ENCODE results near the gene CA14. TPM values are rescaled to one million over a fixed set of nuclear protein-coding genes. Genes with fewer than 3 reads are reported as not detected.
"Not testable (repeated sequence)": the region's sequence is repeated elsewhere in the genome, so short reads cannot be mapped to it uniquely, and the experiment has no call there.

Gene CA14
- polyA plus RNA-seq, 1 of the 3 experiments (the other 2 are of a cell fraction), result 0.08 TPM

- Histone ChIP-seq H3K27me3 (ENCODE audit: insufficient read depth) (no peaks in the 10 kb centered on the region), H4K20me1 (ENCODE audit: insufficient read depth) (no peaks in the 10 kb centered on the region), H3K9me3 (no peaks in the 10 kb centered on the region), H3K9me2 (no peaks in the 10 kb centered on the region), H3K9ac (peak overlapping the region; percentile 76), H3K27ac (ENCODE audit: low read depth in 2 of 2, low read length in 1 of 2) (peak overlapping the region; percentile 71 to 93), H3K4me1 (ENCODE audit: control insufficient read depth in 1 of 2, insufficient read depth in 2 of 2, low read depth in 1 of 2, low read length in 1 of 2) (peaks cover 0 to 5% of the 10 kb centered on the region in 2 experiments; a peak in 2 of 4 replicates), H3K36me3 (replicated peaks in 1 of 2; ENCODE audit: control insufficient read depth in 1 of 2, insufficient read depth in 2 of 2, low read length in 1 of 2) (no peaks in the 10 kb centered on the region), H3K79me2 (ENCODE audit: insufficient read depth) (peaks cover 42% of the 10 kb centered on the region), H3F3A (replicated peaks; ENCODE audit: insufficient read depth) (peaks cover 23% of the 10 kb centered on the region), H3K4me2 (peak overlapping the region; percentile 75), H2AFZ (ENCODE audit: low read depth) (peak overlapping the region; percentile 86), H3K4me3 (ENCODE audit: low read depth in 2 of 2, low read length in 1 of 2) (peak overlapping the region; percentile 69 to 78)
- DNase-seq, result peak; percentile 72
- WGBS (ENCODE audit: low lambda C conversion rate), result 31% methylated on average over 10 of the region's 10 CpGs
- ChIA-PET CTCF (interaction anchor here (0.6 to 1.5 kb wide), 4 partner anchors 19 to 296 kb away, joined by 3 to 6 read pairs (median 3); no protein-coding TSS in a partner anchor), POLR2A (interaction anchor here (1.2 kb wide), 1 partner anchor 20 kb away, joined by 4 read pairs; no protein-coding TSS in a partner anchor)
- TF ChIP-seq FOXM1 (IDR thresholded peaks at IDR 0.05; ENCODE audit: low read depth), result no peak
- peak; percentile 46 for TF ChIP-seq RAD21 (IDR thresholded peaks at IDR 0.05; ENCODE audit: low read length)
Observed at GRCh38 chr1:150236614-150237100, 20.9 kb upstream of the CA14 start.

- H4K20me1 ChIP-seq (ENCODE audit: insufficient read depth); H3K9me2 ChIP-seq; H3K27me3 ChIP-seq (ENCODE audit: insufficient read depth); H3K4me2 ChIP-seq; H3K4me1 ChIP-seq (ENCODE audit: control insufficient read depth in 1 of 2, insufficient read depth in 2 of 2, low read depth in 1 of 2, low read length in 1 of 2); H3K36me3 ChIP-seq (replicated peaks in 1 of 2; ENCODE audit: control insufficient read depth in 1 of 2, insufficient read depth in 2 of 2, low read length in 1 of 2); H3K4me3 ChIP-seq (ENCODE audit: low read depth in 2 of 2, low read length in 1 of 2); DNase-seq; H3K9me3 ChIP-seq: not testable (repeated sequence)
- H3K9ac ChIP-seq, result peak overlapping the region; percentile 76; the same call in 1 of the 2 replicates
- H3F3A ChIP-seq (replicated peaks; ENCODE audit: insufficient read depth), result peaks cover 23% of the 10 kb centered on the region
- peak overlapping the region; percentile 71 to 93 for H3K27ac ChIP-seq (ENCODE audit: low read depth in 2 of 2, low read length in 1 of 2)
- CTCF ChIA-PET, result interaction anchor here (0.6 to 1.5 kb wide), 3 partner anchors 19 to 295 kb away, joined by 3 to 6 read pairs (median 3); no protein-coding TSS in a partner anchor
- WGBS (ENCODE audit: low lambda C conversion rate), result 89% methylated on average over 13 of the region's 13 CpGs
- POLR2A ChIA-PET, result interaction anchor here (1.2 kb wide), 1 partner anchor 19 kb away, joined by 4 read pairs; no protein-coding TSS in a partner anchor
- H2AFZ ChIP-seq (ENCODE audit: low read depth), result peak overlapping the region; percentile 86
- peaks cover 37% of the 10 kb centered on the region for H3K79me2 ChIP-seq (ENCODE audit: insufficient read depth)
Observed at GRCh38 chr1:150237176-150237575, 20.4 kb upstream of the CA14 start.

- Histone ChIP-seq H3K4me1 (ENCODE audit: control insufficient read depth in 1 of 2, insufficient read depth in 2 of 2, low read depth in 1 of 2, low read length in 1 of 2) (peaks cover 0 to 5% of the 10 kb centered on the region in 2 experiments; a peak in 2 of 4 replicates), H3K27ac (ENCODE audit: low read depth in 2 of 2, low read length in 1 of 2) (no peak overlapping the region), H4K20me1 (ENCODE audit: insufficient read depth) (no peaks in the 10 kb centered on the region), H3K4me2 (no peak overlapping the region), H3K9me3 (no peaks in the 10 kb centered on the region), H3K36me3 (replicated peaks in 1 of 2; ENCODE audit: control insufficient read depth in 1 of 2, insufficient read depth in 2 of 2, low read length in 1 of 2) (no peaks in the 10 kb centered on the region), H3K9ac (no peak overlapping the region), H3K79me2 (ENCODE audit: insufficient read depth) (peaks cover 31% of the 10 kb centered on the region), H2AFZ (ENCODE audit: low read depth) (peak overlapping the region; percentile 86; the same call in 1 of the 2 replicates), H3F3A (replicated peaks; ENCODE audit: insufficient read depth) (peaks cover 23% of the 10 kb centered on the region), H3K4me3 (ENCODE audit: low read depth in 2 of 2, low read length in 1 of 2) (no peak overlapping the region), H3K27me3 (ENCODE audit: insufficient read depth) (no peaks in the 10 kb centered on the region), H3K9me2 (no peaks in the 10 kb centered on the region)
- CTCF ChIA-PET, result interaction anchor here (1.2 kb wide), 1 partner anchor 295 kb away, joined by 3 read pairs; no protein-coding TSS in a partner anchor
- 98% methylated on average over 21 of the region's 21 CpGs for WGBS (ENCODE audit: low lambda C conversion rate)
- DNase-seq, result no peak
- POLR2A ChIA-PET, result no interaction called here
- TF ChIP-seq CTCF (IDR thresholded peaks at IDR 0.05) (no peak), NFIC (IDR thresholded peaks at IDR 0.05; ENCODE audit: borderline replicate concordance) (no peak), ELF1 (IDR thresholded peaks at IDR 0.05) (no peak), ZBTB33 (IDR thresholded peaks at IDR 0.05; ENCODE audit: borderline replicate concordance, low read depth) (no peak), SIN3A (IDR thresholded peaks at IDR 0.05; ENCODE audit: borderline replicate concordance, low read depth, low read length) (no peak), FOXM1 (IDR thresholded peaks at IDR 0.05; ENCODE audit: low read depth) (no peak), USF2 (IDR thresholded peaks at IDR 0.05; ENCODE audit: borderline replicate concordance, low read depth, low read length) (no peak), SMC3 (IDR thresholded peaks at IDR 0.05; ENCODE audit: low read depth, low read length) (no peak), TCF12 (IDR thresholded peaks at IDR 0.05) (no peak), USF1 (IDR thresholded peaks at IDR 0.05; ENCODE audit: borderline replicate concordance, low read depth) (no peak), FOXJ3 (CRISPR knock-in tag; IDR thresholded peaks at IDR 0.05) (no peak), YY1 (IDR thresholded peaks at IDR 0.05; ENCODE audit: low read depth) (no peak)
Observed at GRCh38 chr1:150237746-150238145, 19.8 kb upstream of the CA14 start.
